ENCODE results near the gene AGPAT4.
"Not testable (repeated sequence)": the region's sequence is repeated elsewhere in the genome, so short reads cannot be mapped to it uniquely, and the experiment has no call there.

Gene AGPAT4

DNA sequence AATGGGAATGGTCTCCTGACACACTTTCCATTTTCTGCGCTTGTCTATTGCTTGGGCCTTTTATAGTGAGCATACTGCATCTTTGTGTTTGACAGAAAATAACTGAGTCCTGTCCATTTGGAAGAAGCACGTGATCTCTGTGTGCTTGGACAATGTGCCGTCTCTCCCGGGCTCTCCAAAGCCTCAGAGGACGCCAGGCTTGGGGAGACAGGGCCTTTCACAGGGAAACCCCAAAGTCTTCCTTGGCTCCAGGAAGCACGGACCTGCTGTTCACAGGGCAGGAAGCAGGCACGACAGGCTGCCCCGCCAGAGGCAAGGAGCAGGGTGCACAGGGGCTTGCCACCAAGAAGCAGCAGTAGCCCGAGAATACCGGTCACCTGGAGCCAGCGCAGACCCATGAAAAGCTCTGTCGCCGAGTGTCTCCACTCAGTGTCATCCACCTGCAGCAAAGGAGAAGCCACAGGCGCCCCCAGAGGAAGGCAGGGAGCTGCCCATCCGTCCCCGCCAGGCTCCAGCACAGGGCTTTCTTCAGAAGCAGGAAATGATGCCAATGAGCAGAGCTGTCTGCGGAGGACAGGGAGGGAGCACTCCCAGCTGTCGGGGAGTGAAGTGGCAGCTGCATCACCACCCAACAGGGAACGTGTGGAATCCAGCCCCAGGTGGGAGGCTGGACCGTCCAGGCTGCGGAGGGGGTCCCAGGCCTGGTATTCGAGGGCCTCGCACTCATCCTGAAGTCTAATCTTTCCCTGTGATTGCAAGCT is 135.1 kb downstream of the AGPAT4 start:
- DNase-seq (ENCODE audit: low read depth), result no peak

GRCh38 chr6:161137839-161138542 is 135.9 kb downstream of the AGPAT4 start:
- no peak for DNase-seq (ENCODE audit: low read depth)

GRCh38 chr6:161137320-161137719 is 136.5 kb downstream of the AGPAT4 start:
- DNase-seq (ENCODE audit: low read depth), result no peak

DNA sequence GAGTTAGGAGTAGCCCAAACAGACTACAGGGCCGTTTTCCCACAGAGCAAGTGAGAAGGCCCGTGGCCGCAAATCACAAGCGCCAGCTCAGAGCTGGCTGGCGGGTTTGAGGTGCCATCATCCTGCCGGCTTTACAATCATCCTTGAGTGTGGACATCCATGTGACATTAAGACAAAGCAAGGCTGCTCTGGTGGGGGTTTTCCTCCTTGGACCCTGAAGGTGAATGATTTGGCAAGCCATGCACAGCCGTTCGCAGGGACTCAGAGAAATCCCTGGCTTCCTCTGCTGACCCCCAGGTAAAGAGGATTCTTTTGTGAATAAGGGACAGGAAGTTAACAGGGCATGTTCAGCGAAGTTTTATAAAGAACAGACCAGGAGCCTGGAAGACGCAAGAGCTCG is 137.2 kb downstream of the AGPAT4 start:
- no peak for DNase-seq (ENCODE audit: low read depth)

GRCh38 chr6:161135695-161136591 is 137.9 kb downstream of the AGPAT4 start:
- no peak for DNase-seq (ENCODE audit: low read depth)

DNA sequence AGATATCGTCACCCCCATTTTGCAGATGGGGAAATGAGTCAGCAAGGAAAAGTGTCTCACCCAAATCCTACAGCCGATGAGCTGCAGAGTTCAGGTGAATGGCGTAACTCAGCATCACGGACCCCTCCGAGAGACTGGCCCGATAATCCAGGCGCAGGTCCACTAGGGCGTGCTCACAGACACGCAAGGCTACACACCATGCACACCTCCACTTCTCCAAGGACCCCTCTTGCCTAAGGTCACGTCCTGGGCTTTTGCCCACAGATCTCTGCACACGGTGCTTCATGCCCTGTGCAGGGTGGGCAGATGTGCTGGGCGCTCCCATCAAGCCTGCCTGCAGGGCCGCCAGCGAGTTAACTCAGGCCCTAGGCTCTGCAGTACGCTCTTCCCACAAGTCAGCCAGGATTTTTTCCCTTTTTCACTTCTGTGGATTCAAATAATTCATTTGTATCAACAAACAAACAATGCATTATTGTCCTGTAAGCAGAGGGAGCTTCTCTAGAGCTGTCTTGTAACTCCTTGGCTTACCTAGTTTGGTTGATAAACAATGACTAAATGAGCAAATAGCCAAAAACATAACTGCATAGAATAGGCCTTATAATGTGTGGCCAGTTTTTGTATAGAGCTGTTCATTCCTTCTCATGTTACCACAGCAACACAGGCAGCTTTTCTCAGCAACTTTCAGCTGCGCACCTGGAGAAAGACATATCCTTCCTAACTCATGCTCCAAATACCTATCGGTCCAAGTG is 139.1 kb downstream of the AGPAT4 start:
- no peak for DNase-seq (ENCODE audit: low read depth)

- DNase-seq (ENCODE audit: low read depth), result no peak
Measured at GRCh38 chr6:161133963-161134362, 139.9 kb downstream of the AGPAT4 start.

DNA sequence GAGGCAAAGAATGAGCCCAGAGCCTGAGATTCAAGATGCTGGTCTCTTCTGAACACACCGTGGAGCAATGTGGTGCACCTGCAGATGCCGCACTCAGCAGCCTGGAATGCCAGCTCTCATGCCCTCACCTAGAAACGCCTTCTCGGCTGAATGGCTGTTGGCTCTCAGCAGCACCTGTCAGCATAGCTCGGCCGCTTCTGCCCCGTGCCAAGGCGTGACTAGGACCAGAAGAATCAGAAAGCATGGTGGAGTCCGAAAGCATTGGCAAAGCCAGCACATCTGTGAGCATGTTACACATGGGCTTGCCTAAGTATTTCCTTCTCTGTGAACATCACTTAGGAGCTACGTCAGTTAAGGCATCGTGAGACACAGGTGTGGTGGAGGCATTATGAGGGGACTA is 141.5 kb downstream of the AGPAT4 start:
- no peak for DNase-seq (ENCODE audit: low read depth)

DNA sequence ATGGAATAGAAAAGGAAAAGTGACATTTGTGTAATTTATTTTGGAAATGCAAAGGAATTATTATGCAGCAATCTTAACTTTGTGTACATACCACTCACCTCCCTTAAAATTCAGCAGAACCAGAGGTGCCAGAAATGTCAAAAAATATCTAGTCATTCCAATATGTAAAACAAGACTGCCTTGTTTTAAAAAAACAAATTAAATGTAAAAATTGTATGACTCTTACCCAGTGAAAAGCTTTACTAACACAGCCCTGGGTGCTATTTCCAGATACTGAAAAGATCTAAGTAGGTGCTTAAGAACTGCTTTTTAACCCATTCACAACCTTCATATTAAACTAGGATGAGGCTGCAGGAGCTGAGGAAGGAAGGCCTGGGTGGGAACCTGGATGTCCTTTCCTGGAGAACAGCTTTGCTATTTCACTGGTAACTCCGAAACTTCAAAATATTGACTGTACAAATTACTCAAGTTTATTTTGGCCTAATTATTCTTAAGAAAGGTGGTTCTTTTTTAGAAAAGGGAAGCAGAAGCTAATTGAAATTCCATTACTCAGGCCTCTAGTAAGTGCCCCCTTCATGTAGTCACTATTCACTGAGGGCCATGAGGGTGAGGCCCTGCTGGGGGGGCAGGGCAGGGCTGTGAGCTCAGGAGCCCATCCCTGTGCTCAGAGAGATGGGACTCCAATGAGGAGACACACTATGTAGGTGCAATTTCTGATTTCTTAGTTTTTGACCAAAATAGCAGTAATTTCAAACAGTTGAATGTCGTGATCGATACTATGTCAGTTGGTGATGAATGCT is 142.7 kb downstream of the AGPAT4 start:
- no peak for DNase-seq (ENCODE audit: low read depth)

- DNase-seq (ENCODE audit: low read depth), result no peak
Measured at GRCh38 chr6:161130541-161130940, 143.3 kb downstream of the AGPAT4 start.

DNA sequence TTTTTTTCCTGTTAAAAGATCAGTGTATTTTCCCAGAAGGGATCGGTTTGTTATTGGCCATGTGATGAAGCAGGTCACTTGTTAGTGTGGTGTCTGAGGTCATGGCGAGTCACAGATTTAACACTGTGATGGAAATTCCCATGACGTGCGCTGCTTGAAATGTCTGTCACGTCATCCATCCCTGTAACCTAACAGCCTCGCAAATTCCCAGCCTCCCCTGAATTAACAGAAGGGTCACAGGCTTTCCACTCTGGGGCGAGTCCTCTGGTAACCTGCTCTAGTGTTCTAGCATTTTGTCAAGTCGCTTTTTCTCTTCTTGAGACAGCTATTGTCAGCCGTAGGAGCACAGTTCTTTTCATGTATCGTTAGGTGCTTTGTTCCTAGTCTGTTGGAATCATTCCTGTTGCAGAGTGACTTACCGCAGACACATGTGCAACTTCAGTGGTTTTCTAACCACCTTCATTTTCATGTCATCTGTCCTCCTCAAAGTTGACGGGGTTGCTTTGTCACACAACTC is 145.1 kb downstream of the AGPAT4 start:
- DNase-seq (ENCODE audit: low read depth), result no peak

DNA sequence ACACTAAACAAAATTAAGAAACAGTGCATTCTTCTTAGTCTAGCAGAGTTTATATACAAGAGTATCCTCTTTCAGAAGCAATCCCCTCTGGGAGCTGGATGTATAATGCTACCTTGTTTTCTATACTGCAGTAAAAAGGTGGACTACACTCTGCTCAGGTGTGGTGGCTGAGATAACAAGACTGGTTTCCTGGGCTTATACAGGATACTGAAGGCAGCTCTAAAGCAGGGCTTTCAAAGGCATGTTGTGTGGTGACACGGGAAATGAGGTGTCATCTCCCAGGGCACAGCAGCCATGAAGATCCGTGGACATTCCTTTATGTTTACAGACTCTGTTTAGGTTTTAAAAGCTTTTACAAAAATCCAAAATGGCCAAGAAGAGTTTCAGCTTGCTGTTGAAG is 145.6 kb downstream of the AGPAT4 start:
- no peak for DNase-seq (ENCODE audit: low read depth)

- DNase-seq (ENCODE audit: low read depth), result no peak
Measured at GRCh38 chr6:161127071-161127740, 146.7 kb downstream of the AGPAT4 start.

DNA sequence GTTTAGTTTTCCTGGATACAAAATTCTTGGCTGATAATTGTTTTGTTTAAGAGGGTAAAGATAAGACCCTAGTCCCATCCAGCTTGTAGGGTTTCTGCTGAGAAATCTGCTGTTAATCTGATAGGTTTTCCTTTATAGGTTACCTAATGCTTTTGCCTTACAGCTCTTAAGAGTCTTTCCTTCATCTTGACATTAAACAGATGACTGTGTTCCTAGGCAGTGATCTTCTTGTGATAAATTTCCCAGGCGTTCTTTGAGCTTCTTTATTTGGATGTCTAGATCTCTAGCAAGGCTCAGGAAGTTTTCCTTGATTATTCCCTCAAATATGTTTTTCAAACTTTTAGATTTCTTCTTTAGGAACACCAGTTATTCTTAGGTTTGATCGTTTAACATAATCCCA is 148.3 kb downstream of the AGPAT4 start:
- DNase-seq (ENCODE audit: low read depth), result no peak

DNA sequence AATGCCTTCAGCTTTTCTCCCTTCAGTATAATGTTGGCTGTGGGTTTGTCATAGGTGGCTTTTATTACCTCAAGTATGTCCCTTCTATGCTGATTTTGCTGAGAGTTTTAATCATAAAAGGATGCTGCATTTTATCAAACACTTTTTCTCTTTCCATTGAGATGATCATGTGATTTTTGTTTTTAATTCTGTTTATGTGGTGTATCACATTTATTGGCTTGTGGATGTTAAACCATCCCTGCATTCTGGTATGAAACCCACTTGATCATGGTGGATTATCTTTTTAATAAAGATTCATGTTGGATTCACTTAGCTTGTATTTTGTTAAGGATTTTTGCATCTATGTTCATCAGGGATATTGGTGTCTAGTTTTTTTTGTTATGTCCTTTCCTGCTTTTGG is 150.5 kb downstream of the AGPAT4 start:
- DNase-seq (ENCODE audit: low read depth), result not testable (repeated sequence)

- DNase-seq (ENCODE audit: low read depth), result no peak
Measured at GRCh38 chr6:161117942-161118341, 155.9 kb downstream of the AGPAT4 start.

DNA sequence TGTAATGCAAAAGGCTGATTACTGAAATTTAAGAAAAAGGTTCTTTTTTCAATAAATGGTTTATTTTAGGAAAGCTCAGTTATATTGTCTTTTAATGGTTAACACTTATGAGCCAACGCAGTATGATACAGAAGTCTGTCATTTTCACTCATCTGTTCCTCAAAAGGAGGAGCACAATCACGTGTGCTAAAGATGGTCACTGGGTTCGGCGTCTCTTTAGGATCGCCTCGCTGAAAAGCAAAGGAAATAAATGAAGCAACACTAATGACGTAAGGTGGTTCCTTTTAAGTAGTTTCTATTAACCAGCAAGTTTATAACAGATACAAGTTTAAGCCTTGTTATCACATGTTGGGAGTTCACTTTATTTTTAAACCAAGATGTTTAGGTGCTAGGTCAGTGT is 156.6 kb downstream of the AGPAT4 start:
- DNase-seq (ENCODE audit: low read depth), result no peak

GRCh38 chr6:161116554-161116953 is 157.3 kb downstream of the AGPAT4 start:
- DNase-seq (ENCODE audit: low read depth), result no peak

DNA sequence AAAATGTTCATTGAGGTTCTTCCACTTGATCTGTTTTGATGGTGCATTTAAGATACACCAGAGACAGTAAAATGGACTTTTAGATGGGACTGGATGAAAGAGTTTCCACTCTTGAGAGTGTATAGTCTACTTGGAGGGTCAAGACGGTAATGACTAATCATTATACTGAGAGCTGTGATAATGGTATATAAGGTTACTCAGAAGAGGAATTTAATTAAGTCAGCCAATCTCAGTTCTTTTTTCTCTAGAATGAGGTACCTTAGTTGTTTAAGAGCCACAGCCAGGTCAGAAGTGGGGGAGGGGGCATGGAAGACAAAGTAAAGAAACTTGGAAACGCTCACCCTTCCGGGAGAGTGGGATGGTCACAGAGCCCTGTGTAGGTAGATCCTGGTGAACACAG is 158.4 kb downstream of the AGPAT4 start:
- DNase-seq (ENCODE audit: low read depth), result no peak

GRCh38 chr6:161111261-161111660 is 162.6 kb downstream of the AGPAT4 start:
- no peak for DNase-seq (ENCODE audit: low read depth)

All from activated T-cell treated with anti-CD3 and anti-CD28 coated beads for 24 hours (primary cell).